ENCODE data around the gene ABCB1. TPM values are rescaled to one million over a fixed set of nuclear protein-coding genes. Genes with fewer than 3 reads are reported as not detected.

Gene ABCB1
- total and polyA plus RNA-seq, 2 of the 8 experiments (the other 6 are each of a cell fraction or from before 2014, with no cell fraction given) = 0.51 to 1.2 TPM

- Histone ChIP-seq H4K5ac (ENCODE audit: insufficient read length, low read depth, low read length) (no peak overlapping the region), H4K8ac (ENCODE audit: extremely low read depth, insufficient read depth, low read length) (no peak overlapping the region), H3K18ac (ENCODE audit: extremely low read depth, low read length) (no peak overlapping the region), H3K4me2 (ENCODE audit: insufficient read depth in 1 of 2, low read depth in 2 of 2, low read length in 2 of 2) (no peak overlapping the region), H3K9me3 (ENCODE audit: insufficient read depth in 2 of 2, low read depth in 1 of 2, low read length in 1 of 2) (no peaks in the 10 kb centered on the region), H2AFZ (ENCODE audit: low read length) (no peak overlapping the region), H3K36me3 (ENCODE audit: control insufficient read depth in 2 of 4, insufficient read depth in 4 of 4, low read length in 3 of 4) (no peaks in the 10 kb centered on the region), H2BK15ac (ENCODE audit: low read length) (no peak overlapping the region), H3K9ac (replicated peaks in 1 of 4; ENCODE audit: extremely low read depth in 1 of 4, low read depth in 3 of 4, low read length in 3 of 4) (no peak overlapping the region), H2AK5ac (ENCODE audit: low read depth, low read length) (no peak overlapping the region), H3K56ac (replicated peaks; ENCODE audit: insufficient read length, low read depth, low read length) (no peak overlapping the region), H2BK5ac (ENCODE audit: low read depth, low read length) (no peak overlapping the region), H3K27me3 (replicated peaks in 1 of 4; ENCODE audit: control insufficient read depth in 3 of 4, extremely low read depth in 1 of 4, insufficient read depth in 3 of 4, low read length in 3 of 4) (no peaks in the 10 kb centered on the region), H3K27ac (ENCODE audit: low read depth, low read length) (no peak overlapping the region), H3K4me3 (ENCODE audit: extremely low read depth in 1 of 4, insufficient read depth in 2 of 4, low read depth in 3 of 4, low read length in 4 of 4) (no peak overlapping the region), H4K20me1 (replicated peaks in 1 of 2; ENCODE audit: control insufficient read depth in 1 of 2, insufficient read depth in 2 of 2, low read length in 2 of 2) (no peaks in the 10 kb centered on the region), H3K4me1 (replicated peaks in 1 of 4; ENCODE audit: control insufficient read depth in 3 of 4, insufficient read depth in 4 of 4, low read length in 3 of 4) (no peaks in the 10 kb centered on the region), H3K14ac (ENCODE audit: insufficient read length) (no peak overlapping the region), H3K79me1 (ENCODE audit: low read depth, low read length) (no peaks in the 10 kb centered on the region), H2BK120ac (replicated peaks; ENCODE audit: low read depth, low read length) (no peak overlapping the region), H2BK12ac (ENCODE audit: low read depth, low read length) (no peak overlapping the region), H2BK20ac (ENCODE audit: low read length) (no peak overlapping the region; the same call in 1 of the 2 replicates), H3K23me2 (ENCODE audit: low read depth, low read length) (no peaks in the 10 kb centered on the region), H3K79me2 (ENCODE audit: control insufficient read depth in 1 of 2, insufficient read depth in 2 of 2, low read length in 2 of 2) (no peaks in the 10 kb centered on the region), H3K4ac (replicated peaks; ENCODE audit: insufficient read length, low read depth, low read length) (no peak overlapping the region), H3K23ac (ENCODE audit: insufficient read length) (no peak overlapping the region), H4K91ac (replicated peaks; ENCODE audit: insufficient read length, low read length) (no peak overlapping the region)
- no peak for DNase-seq (ENCODE audit: low read depth in 1 of 2, low spot score in 2 of 2)
- ChIA-PET CTCF (ENCODE audit: partially characterized antibody) (interaction anchor here (0.6 to 1.2 kb wide), 3 partner anchors 11 to 316 kb away, joined by 3 to 4 read pairs (median 3); partner anchors contain the start of gene ABCB1), POLR2A (ENCODE audit: partially characterized antibody) (no interaction called here)
- TF ChIP-seq HDAC2 (IDR thresholded peaks at IDR 0.05; ENCODE audit: borderline replicate concordance in 1 of 2, low read depth in 2 of 2, low read length in 2 of 2) = no peak
- no peak for TF ChIP-seq TAF7 (optimal IDR thresholded peaks at IDR 0.05; ENCODE audit: borderline replicate concordance, low read depth, low read length)
- no peak for TF ChIP-seq TEAD4 (IDR thresholded peaks at IDR 0.05; ENCODE audit: low read depth, low read length)
- TF ChIP-seq CBX8 (IDR thresholded peaks at IDR 0.05; ENCODE audit: borderline replicate concordance, low read depth, low read length) = no peak
- TF ChIP-seq ASH2L (IDR thresholded peaks at IDR 0.05; ENCODE audit: low read length) = no peak
- TF ChIP-seq CTBP2 (IDR thresholded peaks at IDR 0.05; ENCODE audit: borderline replicate concordance, insufficient read depth, insufficient read length, low read length) = no peak
- no peak for TF ChIP-seq GTF2F1 (IDR thresholded peaks at IDR 0.05; ENCODE audit: borderline replicate concordance, low read depth, low read length)
- TF ChIP-seq RBBP5 (IDR thresholded peaks at IDR 0.05; ENCODE audit: borderline replicate concordance, low read depth, low read length) = no peak
- no peak for TF ChIP-seq ATF3 (IDR thresholded peaks at IDR 0.05; ENCODE audit: insufficient read depth, low read depth, low read length)
- TF ChIP-seq ATF2 (IDR thresholded peaks at IDR 0.05; ENCODE audit: low read length) = no peak
- TF ChIP-seq KDM4A (IDR thresholded peaks at IDR 0.05; ENCODE audit: low read depth, low read length, severe bottlenecking) = no peak
- WGBS, 2 experiments (ENCODE audit: extremely low coverage in 1 of 2, insufficient coverage in 1 of 2, insufficient read length in 1 of 2, insufficient replicate concordance in 2 of 2, low coverage in 1 of 2, low lambda C conversion rate in 2 of 2, missing lambda C conversion rate in 1 of 2) = 56% methylated on average over 1 of the region's 1 CpG; no CpG with 5 or more reads in 1 of the 2 experiments
- FAIRE-seq = no peak
Observed at GRCh38 chr7:87589631-87590030, 11.1 kb downstream of the ABCB1 start.
